GM19328 (cell line): ENCODE data around the gene DNAJB1.

ENCODE experiments used
- ATAC-seq: cut with Tn5 transposase; IDR thresholded peaks from one replicate; pipeline ENCODE4 v1.9.1; 2021; ENCODE audit warnings: mild to moderate bottlenecking, moderate library complexity; ENCODE audit not compliant: unreplicated experiment

Gene DNAJB1

GRCh38 chr19:14496029-14496833 is 22.0 kb downstream of the DNAJB1 start, which contains the start of gene GIPC1:
Gene GIPC1, minus strand, starts transcription at chr19:14496127. Its CDS starts 13,151 bp downstream, at chr19:14482976.
- ATAC-seq: peak; percentile 69

GRCh38 chr19:14495672-14496028 is 22.5 kb downstream of the DNAJB1 start:
- no peak for ATAC-seq

- ATAC-seq: no peak
These were observed 23.1 kb downstream of the DNAJB1 start for GRCh38 chr19:14494910-14495671.

GRCh38 chr19:14494411-14494810 is 23.8 kb downstream of the DNAJB1 start:
- no peak for ATAC-seq

GRCh38 chr19:14492756-14493337 is 25.4 kb downstream of the DNAJB1 start:
- no peak for ATAC-seq

GRCh38 chr19:14487370-14488125 is 30.6 kb downstream of the DNAJB1 start:
- ATAC-seq: no peak

- no peak for ATAC-seq
These were observed 35.8 kb downstream of the DNAJB1 start for GRCh38 chr19:14482172-14482941.

GRCh38 chr19:14480700-14481079 is 37.5 kb downstream of the DNAJB1 start:
- ATAC-seq: no peak

GRCh38 chr19:14479975-14480699 is 38.1 kb downstream of the DNAJB1 start:
- ATAC-seq: no peak

- no peak for ATAC-seq
These were observed 38.8 kb downstream of the DNAJB1 start for GRCh38 chr19:14479309-14479974.

GRCh38 chr19:14478113-14478545 is 40.1 kb downstream of the DNAJB1 start:
- no peak for ATAC-seq

GRCh38 chr19:14477418-14478112 is 40.6 kb downstream of the DNAJB1 start:
- ATAC-seq: no peak

GRCh38 chr19:14476673-14477401 is 41.4 kb downstream of the DNAJB1 start:
- ATAC-seq: no peak

GRCh38 chr19:14476327-14476672 is 41.9 kb downstream of the DNAJB1 start:
- no peak for ATAC-seq

GRCh38 chr19:14475251-14476073 is 42.7 kb downstream of the DNAJB1 start, which contains the start of gene PTGER1:
Gene PTGER1, minus strand, starts transcription at chr19:14475354. Its CDS starts 1,034 bp downstream, at chr19:14474320.
- ATAC-seq: no peak

GRCh38 chr19:14474827-14475226 is 43.4 kb downstream of the DNAJB1 start:
- ATAC-seq: no peak
